GM21515 (cell line): Measurements from ENCODE around the gene SLC25A44.

ENCODE experiments used
- ATAC-seq: cut with Tn5 transposase; IDR thresholded peaks from one replicate; pipeline ENCODE4 v1.9.1; 2021; ENCODE audit not compliant: unreplicated experiment

SLC25A44 gene

GRCh38 chr1:156193488-156194299 lies at the start of gene SLC25A44:
TSS of gene SLC25A44 (plus strand) at chr1:156194104. CDS start at chr1:156199848, 5,744 bp downstream.
- ATAC-seq, result peak; percentile 95

GRCh38 chr1:156144742-156145141 lies 49.2 kb upstream of the SLC25A44 start:
- ATAC-seq, result no peak

GRCh38 chr1:156145650-156146019 lies 48.3 kb upstream of the SLC25A44 start:
- no peak for ATAC-seq

- ATAC-seq, result no peak
Measured at GRCh38 chr1:156146020-156146768, 47.7 kb upstream of the SLC25A44 start.

- no peak for ATAC-seq
Measured at GRCh38 chr1:156146769-156147405, 47.0 kb upstream of the SLC25A44 start.

- ATAC-seq, result no peak
Measured at GRCh38 chr1:156148216-156148615, 45.7 kb upstream of the SLC25A44 start.

GRCh38 chr1:156149374-156150332 lies 44.3 kb upstream of the SLC25A44 start:
- peak; percentile 56 for ATAC-seq

GRCh38 chr1:156150333-156151011 lies 43.4 kb upstream of the SLC25A44 start:
- no peak for ATAC-seq

GRCh38 chr1:156151093-156151688 lies 42.7 kb upstream of the SLC25A44 start:
- ATAC-seq, result no peak

GRCh38 chr1:156152628-156153027 lies 41.3 kb upstream of the SLC25A44 start:
- no peak for ATAC-seq

GRCh38 chr1:156153362-156153761 lies 40.5 kb upstream of the SLC25A44 start, which contains the start of gene SEMA4A:
TSS of gene SEMA4A (plus strand) at chr1:156153585. CDS start at chr1:156154579, 994 bp downstream.
- no peak for ATAC-seq

GRCh38 chr1:156154317-156154749 lies 39.6 kb upstream of the SLC25A44 start:
- ATAC-seq, result no peak

- ATAC-seq, result no peak
Measured at GRCh38 chr1:156155756-156156510, 38.0 kb upstream of the SLC25A44 start.

GRCh38 chr1:156157506-156157905 lies 36.4 kb upstream of the SLC25A44 start:
- ATAC-seq, result no peak

- no peak for ATAC-seq
Measured at GRCh38 chr1:156157966-156158365, 35.9 kb upstream of the SLC25A44 start.

GRCh38 chr1:156160000-156160742 lies 33.7 kb upstream of the SLC25A44 start:
- ATAC-seq, result no peak

GRCh38 chr1:156160743-156161171 lies 33.1 kb upstream of the SLC25A44 start:
- no peak for ATAC-seq
